ENCODE results near the gene IGFL1. TPM values are rescaled to one million over a fixed set of nuclear protein-coding genes. Genes with fewer than 3 reads are reported as not detected.
"Not testable (repeated sequence)": the region's sequence is repeated elsewhere in the genome, so short reads cannot be mapped to it uniquely, and the experiment has no call there.

IGFL1 gene
- total RNA-seq, 1 experiment from 2014 or later, result not detected

GRCh38 chr19:46232468-46232867 lies 2.9 kb downstream of the IGFL1 start:
- no peak for TF ChIP-seq CTCF (IDR thresholded peaks at IDR 0.05; ENCODE audit: unreplicated experiment)
- intact Hi-C loops (cut with micrococcal nuclease; ENCODE audit: unreplicated experiment), result loop anchor here (1.0 kb wide), 1 partner anchor 8 kb away; no protein-coding TSS in a partner anchor
- Mint-ChIP-seq H3K4me3 (ENCODE audit: low read depth, unreplicated experiment) (no peak overlapping the region), H3K27ac (ENCODE audit: unreplicated experiment) (no peak overlapping the region), H3K27me3 (ENCODE audit: unreplicated experiment) (peaks cover 90% of the 10 kb centered on the region), H3K36me3 (ENCODE audit: insufficient read depth, unreplicated experiment) (no peaks in the 10 kb centered on the region), H3K9me3 (ENCODE audit: low read depth, unreplicated experiment) (no peaks in the 10 kb centered on the region), H3K4me1 (ENCODE audit: low read depth, unreplicated experiment) (peaks cover 7% of the 10 kb centered on the region)
- BruUV-seq (replicated peaks), result no TSS peak
- CTCF ChIA-PET, result interaction anchor here (0.8 to 1.2 kb wide), 3 partner anchors 11 to 329 kb away, joined by 3 to 6 read pairs (median 4); no protein-coding TSS in a partner anchor
- no peak for DNase-seq

GRCh38 chr19:46232938-46233621 lies 3.5 kb downstream of the IGFL1 start:
- intact Hi-C loops (cut with micrococcal nuclease; ENCODE audit: unreplicated experiment), result loop anchor here (1.0 kb wide), 1 partner anchor 7 kb away; no protein-coding TSS in a partner anchor
- CTCF ChIA-PET, result no interaction called here
- no TSS peak for BruUV-seq (replicated peaks)
- Mint-ChIP-seq H3K9me3 (ENCODE audit: low read depth, unreplicated experiment) (no peaks in the 10 kb centered on the region), H3K4me3 (ENCODE audit: low read depth, unreplicated experiment) (no peak overlapping the region), H3K36me3 (ENCODE audit: insufficient read depth, unreplicated experiment) (no peaks in the 10 kb centered on the region), H3K27ac (ENCODE audit: unreplicated experiment) (no peak overlapping the region), H3K27me3 (ENCODE audit: unreplicated experiment) (peaks cover 90% of the 10 kb centered on the region), H3K4me1 (ENCODE audit: low read depth, unreplicated experiment) (peaks cover 7% of the 10 kb centered on the region)
- no peak for TF ChIP-seq CTCF (IDR thresholded peaks at IDR 0.05; ENCODE audit: unreplicated experiment)
- DNase-seq, result no peak

- BruUV-seq (replicated peaks); intact Hi-C loops (cut with micrococcal nuclease; ENCODE audit: unreplicated experiment); CTCF ChIA-PET; H3K27ac Mint-ChIP-seq (ENCODE audit: unreplicated experiment); H3K9me3 Mint-ChIP-seq (ENCODE audit: low read depth, unreplicated experiment); H3K36me3 Mint-ChIP-seq (ENCODE audit: insufficient read depth, unreplicated experiment); H3K4me3 Mint-ChIP-seq (ENCODE audit: low read depth, unreplicated experiment); H3K4me1 Mint-ChIP-seq (ENCODE audit: low read depth, unreplicated experiment); DNase-seq: not testable (repeated sequence)
- peaks cover 90% of the 10 kb centered on the region for H3K27me3 Mint-ChIP-seq (ENCODE audit: unreplicated experiment)
These were observed 4.3 kb downstream of the IGFL1 start for GRCh38 chr19:46233871-46234270.

GRCh38 chr19:46238141-46238540 lies 8.6 kb downstream of the IGFL1 start:
- H3K9me3 Mint-ChIP-seq (ENCODE audit: low read depth, unreplicated experiment); H3K4me3 Mint-ChIP-seq (ENCODE audit: low read depth, unreplicated experiment); DNase-seq; H3K36me3 Mint-ChIP-seq (ENCODE audit: insufficient read depth, unreplicated experiment); BruUV-seq (replicated peaks); H3K27ac Mint-ChIP-seq (ENCODE audit: unreplicated experiment); CTCF ChIA-PET; intact Hi-C loops (cut with micrococcal nuclease; ENCODE audit: unreplicated experiment): not testable (repeated sequence)
- Mint-ChIP-seq H3K27me3 (ENCODE audit: unreplicated experiment) (peaks cover 90% of the 10 kb centered on the region), H3K4me1 (ENCODE audit: low read depth, unreplicated experiment) (peaks cover 16% of the 10 kb centered on the region)

GRCh38 chr19:46239193-46240024 lies 9.9 kb downstream of the IGFL1 start:
- CTCF ChIA-PET, result no interaction called here
- no peak overlapping the region for H3K4me3 Mint-ChIP-seq (ENCODE audit: low read depth, unreplicated experiment)
- BruUV-seq (replicated peaks), result no TSS peak
- no peak for TF ChIP-seq CTCF (IDR thresholded peaks at IDR 0.05; ENCODE audit: unreplicated experiment)
- intact Hi-C loops (cut with micrococcal nuclease; ENCODE audit: unreplicated experiment), result loop anchor here (1.0 kb wide), 1 partner anchor 7 kb away; no protein-coding TSS in a partner anchor
- H3K4me1 Mint-ChIP-seq (ENCODE audit: low read depth, unreplicated experiment), result peaks cover 16% of the 10 kb centered on the region
- no peak for DNase-seq
- no peak overlapping the region for H3K27ac Mint-ChIP-seq (ENCODE audit: unreplicated experiment)
- H3K9me3 Mint-ChIP-seq (ENCODE audit: low read depth, unreplicated experiment), result no peaks in the 10 kb centered on the region
- H3K27me3 Mint-ChIP-seq (ENCODE audit: unreplicated experiment), result peaks cover 96% of the 10 kb centered on the region
- no peaks in the 10 kb centered on the region for H3K36me3 Mint-ChIP-seq (ENCODE audit: insufficient read depth, unreplicated experiment)
